ENCODE results near the gene SLC41A3. TPM values are rescaled to one million over a fixed set of nuclear protein-coding genes. Genes with fewer than 3 reads are reported as not detected.
A peak's percentile ranks its signal among the peaks of the same experiment; 100 is the strongest.
"Not testable (repeated sequence)": the region's sequence is repeated elsewhere in the genome, so short reads cannot be mapped to it uniquely, and the experiment has no call there.

Gene SLC41A3
- total and polyA plus RNA-seq, 4 donors: 9.3 to 19.8 (median 12.7) TPM

GRCh38 chr3:126003447-126004190, 80.3 kb downstream of the SLC41A3 start (continued):
- TF ChIP-seq, protein P1, sequence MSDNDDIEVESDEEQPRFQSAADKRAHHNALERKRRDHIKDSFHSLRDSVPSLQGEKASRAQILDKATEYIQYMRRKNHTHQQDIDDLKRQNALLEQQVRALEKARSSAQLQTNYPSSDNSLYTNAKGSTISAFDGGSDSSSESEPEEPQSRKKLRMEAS (IDR thresholded peaks at IDR 0.05): no peak
- no peak for TF ChIP-seq CTCF (IDR thresholded peaks at IDR 0.05; ENCODE audit: low read depth, low read length, missing input control)

DNA sequence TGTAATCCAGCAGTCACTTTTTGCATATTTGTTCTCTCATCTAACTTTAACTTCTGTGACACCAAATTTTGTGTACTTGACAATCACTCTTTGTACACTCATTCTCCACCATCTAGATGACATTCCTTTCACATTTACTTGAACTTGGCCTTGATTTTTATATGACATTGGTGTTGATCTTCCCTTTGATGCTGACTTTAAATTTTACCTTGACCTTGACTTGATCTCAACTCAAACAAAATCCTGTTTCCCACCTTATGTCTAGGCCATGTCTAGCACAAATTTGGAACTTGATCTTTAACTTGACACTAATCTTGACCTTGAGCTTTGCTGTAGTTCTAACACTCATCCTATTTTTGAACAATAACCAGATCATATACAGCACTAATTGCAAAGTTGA, 81.7 kb downstream of the SLC41A3 start:
- H3K9ac ChIP-seq (ENCODE audit: low read depth in 1 of 2, low read length in 2 of 2): no peak overlapping the region
- no peak for DNase-seq (ENCODE audit: low spot score)
- H3K9me3 ChIP-seq (ENCODE audit: control insufficient read depth in 4 of 4, low read length in 3 of 4): peaks cover 0 to 2% (median 0%) of the 10 kb centered on the region in 4 donors
- TF ChIP-seq, protein P1 (IDR thresholded peaks at IDR 0.05): no peak
- TF ChIP-seq HNF4G (IDR thresholded peaks at IDR 0.05) (no peak), FOXA2 (IDR thresholded peaks at IDR 0.05) (no peak), GABPA (IDR thresholded peaks at IDR 0.05 in 1 of 2, conservative IDR thresholded peaks at IDR 0.05 in 1 of 2) (no peak), RAD21 (IDR thresholded peaks at IDR 0.05) (no peak)
- no peak overlapping the region for H3K4me3 ChIP-seq (ENCODE audit: low read depth in 1 of 3, low read length in 3 of 3)
- no peaks in the 10 kb centered on the region for H3K27me3 ChIP-seq (ENCODE audit: control insufficient read depth in 4 of 4, insufficient read depth in 4 of 4, low read length in 3 of 4)
- H3K36me3 ChIP-seq (ENCODE audit: control insufficient read depth in 4 of 4, insufficient read depth in 3 of 4, low read depth in 1 of 4, low read length in 3 of 4): peaks cover 0 to 4% (median 3%) of the 10 kb centered on the region in 4 donors
- H3K27ac ChIP-seq (ENCODE audit: low read depth in 1 of 2, low read length in 2 of 2): no peak overlapping the region
- H3K4me1 ChIP-seq (ENCODE audit: control insufficient read depth in 4 of 4, insufficient read depth in 4 of 4, low read length in 3 of 4): no peaks in the 10 kb centered on the region

DNA sequence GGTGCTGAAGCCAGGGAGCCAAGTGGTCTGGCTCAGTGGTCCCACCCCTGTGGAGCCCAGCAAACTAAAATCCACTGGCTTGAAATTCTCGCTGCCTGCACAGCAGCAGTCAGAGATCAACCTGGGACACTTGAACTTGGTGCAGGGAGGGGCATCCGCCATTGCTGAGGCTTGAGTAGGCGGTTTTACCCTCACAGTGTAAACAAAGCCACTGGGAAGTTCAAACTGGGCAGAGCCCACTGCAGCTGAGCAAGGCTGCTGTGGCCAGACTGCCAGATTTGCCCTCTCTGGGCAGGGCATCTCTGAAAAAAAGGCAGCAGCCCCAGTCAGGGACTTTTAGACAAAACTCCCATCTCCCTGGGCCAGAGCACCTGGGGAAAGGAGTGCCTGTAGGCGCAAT, 87.2 kb downstream of the SLC41A3 start:
- WGBS: 91% methylated on average over 4 of the region's 4 CpGs
- H3K9me3 ChIP-seq (ENCODE audit: control insufficient read depth in 4 of 4, low read length in 3 of 4); H3K27ac ChIP-seq (ENCODE audit: low read depth in 1 of 2, low read length in 2 of 2); DNase-seq (ENCODE audit: low spot score); H3K4me1 ChIP-seq (ENCODE audit: control insufficient read depth in 4 of 4, insufficient read depth in 4 of 4, low read length in 3 of 4); H3K27me3 ChIP-seq (ENCODE audit: control insufficient read depth in 4 of 4, insufficient read depth in 4 of 4, low read length in 3 of 4); H3K36me3 ChIP-seq (ENCODE audit: control insufficient read depth in 4 of 4, insufficient read depth in 3 of 4, low read depth in 1 of 4, low read length in 3 of 4); H3K4me3 ChIP-seq (ENCODE audit: low read depth in 1 of 3, low read length in 3 of 3); H3K9ac ChIP-seq (ENCODE audit: low read depth in 1 of 2, low read length in 2 of 2): not testable (repeated sequence)

DNA sequence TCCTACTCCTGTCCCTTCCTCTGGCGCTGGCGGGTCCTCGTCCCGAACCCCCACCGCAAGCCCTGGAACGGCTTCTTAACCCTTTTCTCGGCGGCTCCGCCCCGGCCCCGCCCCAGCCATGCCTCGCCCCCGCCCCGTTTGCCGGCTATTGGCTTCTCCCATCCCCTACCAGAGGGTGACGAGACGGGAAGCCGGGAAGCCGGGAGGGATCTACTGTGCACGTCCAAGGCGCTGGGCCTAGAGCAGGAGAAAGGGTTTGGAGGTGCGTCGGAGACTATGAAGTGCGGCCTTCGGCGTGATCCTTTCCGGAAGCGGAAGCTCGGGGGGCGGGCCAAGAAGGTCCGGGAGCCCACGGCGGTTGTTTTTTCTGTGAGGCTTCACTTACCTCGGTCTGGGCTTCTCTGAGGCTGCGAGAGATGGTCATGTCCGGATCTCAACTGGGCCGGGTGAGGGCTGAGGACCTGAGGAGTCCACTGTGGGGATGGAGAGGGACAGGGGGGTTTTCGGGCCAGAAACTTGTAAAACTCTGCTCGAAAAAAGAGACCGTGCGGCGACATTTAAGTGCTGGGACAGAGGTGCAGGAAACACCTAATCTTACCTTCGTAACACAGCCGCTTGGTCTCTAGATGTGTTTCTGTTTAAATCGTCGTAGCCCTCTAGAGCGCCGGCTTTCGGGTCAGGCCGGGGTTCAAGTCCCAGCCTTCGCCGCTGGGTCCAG, 93.5 kb downstream of the SLC41A3 start:
- H3K9me3 ChIP-seq (ENCODE audit: control insufficient read depth in 4 of 4, low read length in 3 of 4): no peaks in the 10 kb centered on the region
- peak; percentile 67 for DNase-seq (ENCODE audit: low spot score)
- peak overlapping the region in 1 of 2 donors; percentile 68 for H3K9ac ChIP-seq (ENCODE audit: low read depth in 1 of 2, low read length in 2 of 2)
- H3K27ac ChIP-seq (ENCODE audit: low read depth in 1 of 2, low read length in 2 of 2): peak overlapping the region; percentile 38 to 80
- 2% methylated on average over 52 of the region's 52 CpGs for WGBS
- H3K4me1 ChIP-seq (ENCODE audit: control insufficient read depth in 4 of 4, insufficient read depth in 4 of 4, low read length in 3 of 4): peaks cover 0 to 13% (median 7%) of the 10 kb centered on the region in 4 donors
- H3K27me3 ChIP-seq (ENCODE audit: control insufficient read depth in 4 of 4, insufficient read depth in 4 of 4, low read length in 3 of 4): no peaks in the 10 kb centered on the region
- H3K36me3 ChIP-seq (ENCODE audit: control insufficient read depth in 4 of 4, insufficient read depth in 3 of 4, low read depth in 1 of 4, low read length in 3 of 4): no peaks in the 10 kb centered on the region
- peak overlapping the region; percentile 58 to 90 (median 83) for H3K4me3 ChIP-seq (ENCODE audit: low read depth in 1 of 3, low read length in 3 of 3)
- TF ChIP-seq YY1 (IDR thresholded peaks at IDR 0.05) (peak; percentile 50), HNF4A (conservative IDR thresholded peaks at IDR 0.05) (peak; percentile 10 to 22), FOXA1 (IDR thresholded peaks at IDR 0.05) (no peak), JUND (IDR thresholded peaks at IDR 0.05) (peak in 1 of 2 donors; percentile 13), HNF4G (IDR thresholded peaks at IDR 0.05) (peak; percentile 40), TAF1 (conservative IDR thresholded peaks at IDR 0.05) (peak; percentile 56), NR2F2 (IDR thresholded peaks at IDR 0.05) (no peak), CTCF (IDR thresholded peaks at IDR 0.05; ENCODE audit: low read depth, low read length, missing input control) (no peak), RAD21 (IDR thresholded peaks at IDR 0.05) (peak in 1 of 2 donors; percentile 36), FOXA2 (IDR thresholded peaks at IDR 0.05) (no peak), GABPA (IDR thresholded peaks at IDR 0.05 in 1 of 2, conservative IDR thresholded peaks at IDR 0.05 in 1 of 2) (peak; percentile 85 to 91), RXRA (IDR thresholded peaks at IDR 0.05) (peak; percentile 24 to 26), SP1 (IDR thresholded peaks at IDR 0.05) (peak; percentile 51)
- TF ChIP-seq, protein P1 (IDR thresholded peaks at IDR 0.05): peak; percentile 34
- TF ChIP-seq, protein P2, sequence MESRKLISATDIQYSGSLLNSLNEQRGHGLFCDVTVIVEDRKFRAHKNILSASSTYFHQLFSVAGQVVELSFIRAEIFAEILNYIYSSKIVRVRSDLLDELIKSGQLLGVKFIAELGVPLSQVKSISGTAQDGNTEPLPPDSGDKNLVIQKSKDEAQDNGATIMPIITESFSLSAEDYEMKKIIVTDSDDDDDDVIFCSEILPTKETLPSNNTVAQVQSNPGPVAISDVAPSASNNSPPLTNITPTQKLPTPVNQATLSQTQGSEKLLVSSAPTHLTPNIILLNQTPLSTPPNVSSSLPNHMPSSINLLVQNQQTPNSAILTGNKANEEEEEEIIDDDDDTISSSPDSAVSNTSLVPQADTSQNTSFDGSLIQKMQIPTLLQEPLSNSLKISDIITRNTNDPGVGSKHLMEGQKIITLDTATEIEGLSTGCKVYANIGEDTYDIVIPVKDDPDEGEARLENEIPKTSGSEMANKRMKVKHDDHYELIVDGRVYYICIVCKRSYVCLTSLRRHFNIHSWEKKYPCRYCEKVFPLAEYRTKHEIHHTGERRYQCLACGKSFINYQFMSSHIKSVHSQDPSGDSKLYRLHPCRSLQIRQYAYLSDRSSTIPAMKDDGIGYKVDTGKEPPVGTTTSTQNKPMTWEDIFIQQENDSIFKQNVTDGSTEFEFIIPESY (IDR thresholded peaks at IDR 0.05): no peak
- TF ChIP-seq, protein P3, sequence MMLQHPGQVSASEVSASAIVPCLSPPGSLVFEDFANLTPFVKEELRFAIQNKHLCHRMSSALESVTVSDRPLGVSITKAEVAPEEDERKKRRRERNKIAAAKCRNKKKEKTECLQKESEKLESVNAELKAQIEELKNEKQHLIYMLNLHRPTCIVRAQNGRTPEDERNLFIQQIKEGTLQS (IDR thresholded peaks at IDR 0.05): no peak

Data from liver (tissue), 9 donors.